CD14-positive monocyte (primary cell): ENCODE results near the gene CTDSPL. TPM values are rescaled to one million over a fixed set of nuclear protein-coding genes. Genes with fewer than 3 reads are reported as not detected.

Source experiments
- DNase-seq, 3 donors: peaks; one replicate each; pipeline ENCODE4 v3.0.0-alpha.2; 2011 to 2022
- H2AFZ ChIP-seq: 2 replicates; pipeline ENCODE4 v1.6.0; 2012; ENCODE audit warnings: mild to moderate bottlenecking, low read depth, low read length, inconsistent platforms; ENCODE audit not compliant: insufficient read depth, poor library complexity, severe bottlenecking
- H3K27ac ChIP-seq, 2 donors: 1 replicate in 1 of 2; 2 replicates in 1 of 2; pipeline ENCODE4 v1.5.1; 2012 to 2013; ENCODE audit warnings: low read length in 2 of 2, control low read depth in 1 of 2, inconsistent platforms in 1 of 2, low read depth in 1 of 2, mild to moderate bottlenecking in 1 of 2
- H3K27me3 ChIP-seq, 2 donors: one replicate each; pipeline versions ENCODE4 v1.6.0 to v1.6.1; 2011 to 2013; ENCODE audit warnings: low read length in 2 of 2; ENCODE audit not compliant: control insufficient read depth in 2 of 2, insufficient read depth in 2 of 2
- H3K36me3 ChIP-seq, 2 donors: replicated peaks in 1 of 2; 1 replicate in 1 of 2; 2 replicates in 1 of 2; pipeline versions ENCODE4 v1.5.1 to v1.6.1; 2012 to 2013; ENCODE audit warnings: low read length in 2 of 2, control low read depth in 1 of 2, inconsistent platforms in 1 of 2, mild to moderate bottlenecking in 1 of 2; ENCODE audit not compliant: insufficient read depth in 2 of 2, control insufficient read depth in 1 of 2
- H3K4me1 ChIP-seq, 2 donors: 1 replicate in 1 of 2; 2 replicates in 1 of 2; pipeline versions ENCODE4 v1.5.1 to v1.6.1; 2012 to 2013; ENCODE audit warnings: low read length in 2 of 2, control low read depth in 1 of 2, inconsistent platforms in 1 of 2, mild to moderate bottlenecking in 1 of 2, moderate library complexity in 1 of 2; ENCODE audit not compliant: insufficient read depth in 2 of 2, control insufficient read depth in 1 of 2
- H3K4me2 ChIP-seq: replicated peaks from 2 replicates; pipeline ENCODE3; 2012; ENCODE audit warnings: low read length, moderate library complexity, mild to moderate bottlenecking; ENCODE audit not compliant: poor library complexity, severe bottlenecking; ENCODE audit errors: extremely low read depth
- H3K4me3 ChIP-seq, 3 experiments: fragments of 200-600 bp in 1 of 3; sonication (generic) in 1 of 3; replicated peaks in 1 of 3; 1 replicate in 2 of 3; 2 replicates in 1 of 3; pipeline ENCODE4 v1.5.1; 2011 to 2013; ENCODE audit warnings: low read length in 3 of 3, mild to moderate bottlenecking in 3 of 3, control low read depth in 2 of 3, low read depth in 2 of 3, inconsistent platforms in 1 of 3, moderate library complexity in 1 of 3
- H3K79me2 ChIP-seq: 2 replicates; pipeline ENCODE4 v1.6.0; 2012; ENCODE audit warnings: mild to moderate bottlenecking, control low read depth, inconsistent platforms, low read length, moderate library complexity; ENCODE audit not compliant: insufficient read depth
- H3K9ac ChIP-seq: 2 replicates; pipeline ENCODE4 v1.6.0; 2017; ENCODE audit warnings: low read length, mild to moderate bottlenecking; ENCODE audit not compliant: insufficient read depth, poor library complexity, severe bottlenecking
- H3K9me3 ChIP-seq, 2 donors: replicated peaks in 1 of 2; 1 replicate in 1 of 2; 2 replicates in 1 of 2; pipeline versions ENCODE4 v1.5.1 to v1.6.1; 2012 to 2013; ENCODE audit warnings: low read length in 2 of 2, control low read depth in 1 of 2; ENCODE audit not compliant: control insufficient read depth in 1 of 2, insufficient read depth in 1 of 2
- H4K20me1 ChIP-seq: 2 replicates; pipeline ENCODE4 v1.6.0; 2012; ENCODE audit warnings: mild to moderate bottlenecking, low read length, control low read depth, moderate library complexity; ENCODE audit not compliant: insufficient read depth
- H3K27ac Mint-ChIP-seq, 7 donors: one replicate each; pipeline ENCODE4 v1.8.0; 2020; ENCODE audit warnings: mild to moderate bottlenecking in 7 of 7, mixed read lengths in 7 of 7, moderate library complexity in 6 of 7, inconsistent platforms in 2 of 7
- H3K27me3 Mint-ChIP-seq, 3 donors: one replicate each; pipeline ENCODE4 v1.8.0; 2021 to 2022; ENCODE audit warnings: low read depth in 3 of 3, mild to moderate bottlenecking in 3 of 3, mixed read lengths in 3 of 3, moderate library complexity in 3 of 3, inconsistent platforms in 1 of 3
- H3K36me3 Mint-ChIP-seq, 2 donors: one replicate each; pipeline ENCODE4 v1.8.0; 2020; ENCODE audit warnings: mixed read lengths in 2 of 2, inconsistent platforms in 1 of 2, mild to moderate bottlenecking in 1 of 2
- H3K4me1 Mint-ChIP-seq: one replicate; pipeline ENCODE4 v1.8.0; 2020; ENCODE audit warnings: mild to moderate bottlenecking, mixed read lengths
- H3K4me3 Mint-ChIP-seq, 2 donors: one replicate each; pipeline ENCODE4 v1.8.0; 2020; ENCODE audit warnings: mild to moderate bottlenecking in 2 of 2, mixed read lengths in 2 of 2, moderate library complexity in 1 of 2
- H3K9me3 Mint-ChIP-seq, 7 donors: one replicate each; pipeline ENCODE4 v1.8.0; 2020 to 2022; ENCODE audit warnings: mixed read lengths in 7 of 7, mild to moderate bottlenecking in 6 of 7, moderate library complexity in 6 of 7, inconsistent platforms in 2 of 7
- whole genome bisulfite sequencing: methylation state at CpG from one replicate; pipeline ENCODE4 v1.1.5; 2013; ENCODE audit warnings: missing lambda C conversion rate; ENCODE audit not compliant: insufficient coverage; 5-methylcytosine and 5-hydroxymethylcytosine counted together
- intact Hi-C, 2 donors: fragments of 100-400 bp; cut with micrococcal nuclease; formaldehyde crosslinking; loops; one replicate each; pipeline versions ENCODE4 v1.15.0 to v1.15.1; 2023
- polyA plus RNA-seq, 3 donors: library from polyadenylated mRNA; depleted of rRNA in 1 of 3; unstranded in 2 of 3; stranded (reverse) in 1 of 3; fragments of 300-500 nt in 2 of 3; fragments of >200 nt in 1 of 3; fragmentation: Illumina TruSeq in 2 of 3; gene quantifications; 1 replicate in 2 of 3; 2 replicates in 1 of 3; pipeline ENCODE4 v1.2.3, GENCODE V29; 2012 to 2021
- TF ChIP-seq, protein P1 (sequence below): fragments of 200-600 bp; IDR thresholded peaks from one replicate; pipeline ENCODE4 v1.8.0; 2022; ENCODE audit warnings: antibody characterized with exemption, mild to moderate bottlenecking

The CTDSPL gene
- polyA plus RNA-seq, 3 donors: 0.15 to 0.69 (median 0.33) TPM

DNA sequence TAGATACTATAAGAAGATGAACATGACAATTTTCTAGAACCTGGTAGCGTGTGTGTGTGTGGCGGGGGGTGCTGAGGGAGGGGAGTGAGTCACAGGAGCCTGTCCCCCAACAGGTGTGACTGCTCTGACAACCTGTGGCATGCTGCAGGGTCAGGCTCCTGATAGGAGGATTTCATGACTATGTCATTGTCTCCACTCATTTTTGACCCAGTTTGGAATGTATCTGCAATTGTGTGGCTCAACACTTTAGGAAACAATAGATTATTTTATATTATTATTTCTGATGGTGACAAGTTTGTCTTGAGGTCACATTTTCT lies 119.6 kb downstream of the CTDSPL start:
- Histone ChIP-seq H3K9ac (no peak overlapping the region), H3K9me3 (no peaks in the 10 kb centered on the region), H3K4me3 (no peak overlapping the region), H3K27me3 (no peaks in the 10 kb centered on the region), H3K27ac (peak overlapping the region; percentile 91 to 92), H2AFZ (no peak overlapping the region), H4K20me1 (no peaks in the 10 kb centered on the region), H3K4me2 (no peak overlapping the region), H3K36me3 (no peaks in the 10 kb centered on the region), H3K4me1 (peaks cover 64 to 74% of the 10 kb centered on the region in 2 donors), H3K79me2 (no peaks in the 10 kb centered on the region)
- intact Hi-C loops: no loop called here
- no peaks in the 10 kb centered on the region for H3K9me3 Mint-ChIP-seq
- DNase-seq: no peak
- WGBS: no CpG with 5 or more reads among the region's 2 CpGs
- TF ChIP-seq, protein P1, sequence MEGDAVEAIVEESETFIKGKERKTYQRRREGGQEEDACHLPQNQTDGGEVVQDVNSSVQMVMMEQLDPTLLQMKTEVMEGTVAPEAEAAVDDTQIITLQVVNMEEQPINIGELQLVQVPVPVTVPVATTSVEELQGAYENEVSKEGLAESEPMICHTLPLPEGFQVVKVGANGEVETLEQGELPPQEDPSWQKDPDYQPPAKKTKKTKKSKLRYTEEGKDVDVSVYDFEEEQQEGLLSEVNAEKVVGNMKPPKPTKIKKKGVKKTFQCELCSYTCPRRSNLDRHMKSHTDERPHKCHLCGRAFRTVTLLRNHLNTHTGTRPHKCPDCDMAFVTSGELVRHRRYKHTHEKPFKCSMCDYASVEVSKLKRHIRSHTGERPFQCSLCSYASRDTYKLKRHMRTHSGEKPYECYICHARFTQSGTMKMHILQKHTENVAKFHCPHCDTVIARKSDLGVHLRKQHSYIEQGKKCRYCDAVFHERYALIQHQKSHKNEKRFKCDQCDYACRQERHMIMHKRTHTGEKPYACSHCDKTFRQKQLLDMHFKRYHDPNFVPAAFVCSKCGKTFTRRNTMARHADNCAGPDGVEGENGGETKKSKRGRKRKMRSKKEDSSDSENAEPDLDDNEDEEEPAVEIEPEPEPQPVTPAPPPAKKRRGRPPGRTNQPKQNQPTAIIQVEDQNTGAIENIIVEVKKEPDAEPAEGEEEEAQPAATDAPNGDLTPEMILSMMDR: no peak
- no peak overlapping the region for H3K4me3 Mint-ChIP-seq
- H3K4me1 Mint-ChIP-seq: peaks cover 70% of the 10 kb centered on the region
- H3K27ac Mint-ChIP-seq: peak overlapping the region; percentile 87 to 100 (median 97)
- H3K27me3 Mint-ChIP-seq: peaks cover 0 to 2% (median 2%) of the 10 kb centered on the region in 3 donors
- peaks cover 0 to 1% of the 10 kb centered on the region in 2 donors for H3K36me3 Mint-ChIP-seq

DNA sequence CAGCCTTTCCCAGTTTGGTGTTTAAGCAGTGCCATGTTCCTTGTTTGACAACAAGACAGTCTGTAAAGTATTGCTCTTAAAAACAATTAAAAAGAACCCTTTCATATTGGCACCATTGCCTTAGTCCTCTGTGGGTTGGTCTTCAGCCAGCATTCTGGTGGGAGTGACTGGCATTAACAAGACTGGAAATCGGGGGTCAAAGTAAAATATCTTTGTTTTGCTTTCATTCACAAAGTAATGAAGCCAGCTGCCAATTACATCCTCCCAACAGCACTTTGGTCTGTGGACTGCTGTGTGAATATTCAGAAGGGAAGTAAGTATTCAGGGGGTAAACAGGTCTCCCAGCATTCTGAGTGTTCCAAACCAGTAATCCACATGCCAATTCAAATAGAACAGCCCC lies 120.7 kb downstream of the CTDSPL start:
- Mint-ChIP-seq H3K27me3 (peaks cover 0 to 2% (median 2%) of the 10 kb centered on the region in 3 donors), H3K36me3 (peaks cover 0 to 1% of the 10 kb centered on the region in 2 donors), H3K4me1 (peaks cover 71% of the 10 kb centered on the region), H3K9me3 (no peaks in the 10 kb centered on the region), H3K27ac (peak overlapping the region; percentile 7 to 81 (median 67)), H3K4me3 (no peak overlapping the region)
- H3K4me2 ChIP-seq: no peak overlapping the region
- WGBS: no CpG with 5 or more reads among the region's 1 CpG
- H3K79me2 ChIP-seq: no peaks in the 10 kb centered on the region
- H3K27ac ChIP-seq: peak overlapping the region in 1 of 2 donors; percentile 17
- TF ChIP-seq, protein P1: no peak
- no peak for DNase-seq
- H3K4me3 ChIP-seq: no peak overlapping the region
- no peaks in the 10 kb centered on the region for H3K9me3 ChIP-seq
- no peaks in the 10 kb centered on the region for H3K36me3 ChIP-seq
- H3K4me1 ChIP-seq: peaks cover 70 to 84% of the 10 kb centered on the region in 2 donors
- intact Hi-C loops: no loop called here
- H3K9ac ChIP-seq: no peak overlapping the region
- no peaks in the 10 kb centered on the region for H4K20me1 ChIP-seq
- no peaks in the 10 kb centered on the region for H3K27me3 ChIP-seq
- H2AFZ ChIP-seq: no peak overlapping the region
